ENCODE measurements around the gene ATXN3. TPM values are rescaled to one million over a fixed set of nuclear protein-coding genes. Genes with fewer than 3 reads are reported as not detected.

Gene ATXN3
- total and polyA plus RNA-seq, 2 of the 13 experiments (the other 11 are each of a cell fraction or from before 2014, with no cell fraction given) = 14.9 to 17.3 TPM

- TF ChIP-seq USF2 (IDR thresholded peaks at IDR 0.05; ENCODE audit: low read depth, low read length) (no peak), USF2 (CRISPR knock-in tag; IDR thresholded peaks at IDR 0.05; ENCODE audit: borderline replicate concordance) (peak; percentile 53; the same call in 1 of the 2 replicates), CC2D1A (CRISPR knock-in tag; IDR thresholded peaks at IDR 0.05) (0 out of 2 replicates have a peak, but pooled peaks have one; percentile 31), CENPBD1 (CRISPR knock-in tag; IDR thresholded peaks at IDR 0.05; ENCODE audit: borderline replicate concordance, low read depth) (no peak), NFKBIZ (CRISPR knock-in tag; IDR thresholded peaks at IDR 0.05) (no peak), ZNF256 (CRISPR knock-in tag; conservative IDR thresholded peaks at IDR 0.05) (0 out of 2 replicates have a peak, but pooled peaks have one; percentile 45), KAT8 (CRISPR knock-in tag; IDR thresholded peaks at IDR 0.05) (peak; percentile 79; the same call in 1 of the 2 replicates), ZFP90 (CRISPR knock-in tag; IDR thresholded peaks at IDR 0.05; ENCODE audit: borderline replicate concordance) (peak; percentile 22; the same call in 1 of the 2 replicates), HNF4A (CRISPR knock-in tag; IDR thresholded peaks at IDR 0.05) (no peak), ZNF646 (CRISPR knock-in tag; IDR thresholded peaks at IDR 0.05) (no peak), SIX1 (CRISPR knock-in tag; IDR thresholded peaks at IDR 0.05; ENCODE audit: borderline replicate concordance) (no peak), PAWR (CRISPR knock-in tag; IDR thresholded peaks at IDR 0.05; ENCODE audit: borderline replicate concordance) (no peak), UBTF (CRISPR knock-in tag; IDR thresholded peaks at IDR 0.05) (peak; percentile 88), IRF9 (CRISPR knock-in tag; IDR thresholded peaks at IDR 0.05; ENCODE audit: borderline replicate concordance) (peak; percentile 68), SAP130 (CRISPR knock-in tag; IDR thresholded peaks at IDR 0.05; ENCODE audit: low read depth) (peak; percentile 72), GPN1 (CRISPR knock-in tag; IDR thresholded peaks at IDR 0.05; ENCODE audit: borderline replicate concordance) (0 out of 2 replicates have a peak, but pooled peaks have one; percentile 7)
Measured at GRCh38 chr14:92121670-92122350, 15.4 kb upstream of the ATXN3 start, which contains the start of the genes CPSF2 and NDUFB1 (continued).

All from HepG2 (cell line).